Fibroblast of upper back skin (primary cell): ENCODE data around the gene TGOLN2.
"Not testable (repeated sequence)": the region's sequence is repeated elsewhere in the genome, so short reads cannot be mapped to it uniquely, and the experiment has no call there.

ENCODE experiments used
- DNase-seq: peaks from one replicate; pipeline ENCODE4 v3.0.0-alpha.2; 2013

TGOLN2 gene

DNA sequence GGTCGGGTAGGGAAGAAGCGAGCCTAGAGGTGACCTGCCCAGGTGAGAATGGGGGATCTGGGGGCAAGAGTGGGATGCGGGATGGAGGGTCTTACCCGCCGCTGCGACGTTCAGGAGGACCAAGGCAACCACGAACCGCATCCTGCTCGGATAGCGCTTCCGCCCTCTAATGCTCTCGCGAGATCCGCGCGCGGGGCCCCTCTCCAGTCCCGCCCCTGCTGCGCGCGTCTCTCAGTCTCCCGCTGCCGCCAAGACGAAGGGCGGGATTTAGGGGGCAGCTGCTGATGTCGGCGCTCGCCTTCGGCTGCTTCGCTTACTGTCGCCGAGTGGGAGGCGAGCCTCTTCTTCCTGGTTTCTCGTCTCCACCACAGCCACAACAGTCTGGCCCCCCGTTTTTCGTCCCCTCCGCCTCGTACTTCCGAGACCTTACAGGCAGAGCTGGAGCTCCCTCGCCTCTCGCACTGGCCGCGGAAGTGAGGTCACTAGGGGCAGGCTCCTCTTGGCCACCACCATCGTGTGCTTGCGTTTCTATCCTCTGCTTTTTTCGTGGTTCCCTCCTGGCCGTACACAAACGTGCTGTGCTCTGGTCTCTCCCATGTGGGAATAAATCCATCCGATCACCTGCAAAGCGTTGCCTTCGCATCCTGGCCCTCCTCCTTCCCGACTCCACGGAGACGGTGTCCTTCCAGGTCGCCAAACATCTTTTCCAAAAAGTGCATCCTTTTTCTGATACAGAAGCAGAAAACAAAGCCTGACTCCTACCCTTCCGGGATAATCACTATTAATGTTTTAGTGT lies at the start of gene TGOLN2:
Gene TGOLN2 (minus strand): TSS at position 168 of the 796 bp plus-strand sequence. CDS start 27 bp downstream, at position 141.
- DNase-seq, result peak; percentile 91

DNA sequence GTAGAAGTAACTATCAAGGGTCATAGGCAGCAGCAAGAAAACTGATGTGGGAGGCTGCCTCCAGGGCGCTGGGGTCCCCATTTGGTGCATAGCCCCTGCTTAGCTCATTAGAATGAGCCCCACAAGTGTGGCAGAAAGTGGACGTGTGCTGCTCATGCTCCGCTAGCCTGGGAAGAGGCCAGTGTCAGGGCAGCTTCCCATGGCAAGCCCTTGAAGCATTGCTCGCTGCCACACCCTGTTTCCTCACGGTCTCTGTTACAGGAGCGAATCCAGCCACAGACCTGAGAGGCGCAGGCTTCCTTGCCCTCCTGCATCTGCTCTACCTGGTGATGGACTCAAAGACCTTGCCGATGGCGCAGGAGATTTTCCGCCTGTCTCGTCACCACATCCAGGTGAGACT lies 49.3 kb upstream of the TGOLN2 start:
- no peak for DNase-seq

GRCh38 chr2:85376291-85377065 lies 48.7 kb upstream of the TGOLN2 start:
- peak; percentile 40 for DNase-seq

- no peak for DNase-seq
Measured at GRCh38 chr2:85371045-85371444, 43.3 kb upstream of the TGOLN2 start.

DNA sequence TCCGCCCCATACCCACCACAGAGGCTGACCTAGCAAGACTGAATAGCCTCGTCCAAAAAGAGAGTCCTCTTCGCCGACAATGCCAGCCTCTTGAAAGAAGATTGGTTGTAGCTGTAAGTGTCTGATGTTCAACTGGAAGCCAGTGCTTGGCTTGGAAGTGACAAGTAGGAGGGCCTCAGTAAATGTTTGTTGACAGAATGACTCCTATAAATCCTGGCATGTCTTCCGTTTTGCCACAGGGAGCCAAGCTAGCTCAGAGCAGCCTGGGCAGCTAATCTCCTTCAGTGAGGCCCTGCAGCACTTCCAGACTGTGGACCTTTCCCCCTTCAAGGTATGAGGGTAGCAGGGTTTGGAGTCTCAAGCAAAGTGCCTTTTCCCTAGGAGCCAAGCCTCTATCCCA lies 41.7 kb upstream of the TGOLN2 start:
- no peak for DNase-seq

GRCh38 chr2:85368921-85369320 lies 41.1 kb upstream of the TGOLN2 start:
- DNase-seq, result no peak

GRCh38 chr2:85367180-85367579 lies 39.4 kb upstream of the TGOLN2 start:
- DNase-seq, result no peak

GRCh38 chr2:85362653-85363387 lies 35.0 kb upstream of the TGOLN2 start:
- DNase-seq, result not testable (repeated sequence)

- DNase-seq, result no peak
Measured at GRCh38 chr2:85357736-85358135, 29.9 kb upstream of the TGOLN2 start.

DNA sequence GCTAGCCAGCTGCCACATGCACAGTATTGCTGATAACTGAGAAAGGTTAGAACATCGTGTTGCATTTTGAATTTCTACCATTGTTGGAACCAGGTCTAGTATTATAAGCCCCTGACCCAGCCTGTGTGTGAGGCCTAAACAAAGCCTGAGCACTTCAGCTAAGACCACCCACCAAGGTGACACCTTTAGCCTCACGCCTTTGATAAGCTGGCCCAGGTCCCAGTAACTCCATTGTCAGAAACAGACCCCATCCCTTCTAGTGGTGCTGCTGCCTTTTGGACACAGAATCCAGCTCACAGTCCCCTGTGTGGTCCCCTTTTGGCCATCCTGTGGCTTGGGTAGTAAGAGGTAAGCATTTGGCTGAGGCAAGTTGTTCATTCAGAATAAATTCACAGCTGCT lies 28.4 kb upstream of the TGOLN2 start:
- no peak for DNase-seq

DNA sequence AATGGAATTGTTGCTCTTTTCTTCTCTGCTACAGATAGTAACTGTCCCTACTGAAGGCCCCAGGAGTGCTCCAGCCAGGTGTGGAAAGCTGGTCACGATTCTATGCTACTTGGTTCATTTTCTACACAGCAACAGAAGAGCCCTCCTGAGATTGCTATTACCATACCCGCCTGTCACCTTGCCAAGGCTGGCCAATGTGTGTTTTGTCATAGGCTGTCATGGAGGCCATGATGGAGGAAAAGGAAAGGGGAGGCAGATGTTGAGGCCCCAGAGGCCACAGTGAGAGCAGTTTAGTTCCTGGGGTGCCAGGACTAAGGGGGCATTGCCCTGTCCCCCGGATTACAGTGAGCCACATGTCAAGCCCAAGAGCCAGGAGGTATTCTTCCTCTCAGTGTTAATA lies 27.7 kb upstream of the TGOLN2 start:
- DNase-seq, result no peak

DNA sequence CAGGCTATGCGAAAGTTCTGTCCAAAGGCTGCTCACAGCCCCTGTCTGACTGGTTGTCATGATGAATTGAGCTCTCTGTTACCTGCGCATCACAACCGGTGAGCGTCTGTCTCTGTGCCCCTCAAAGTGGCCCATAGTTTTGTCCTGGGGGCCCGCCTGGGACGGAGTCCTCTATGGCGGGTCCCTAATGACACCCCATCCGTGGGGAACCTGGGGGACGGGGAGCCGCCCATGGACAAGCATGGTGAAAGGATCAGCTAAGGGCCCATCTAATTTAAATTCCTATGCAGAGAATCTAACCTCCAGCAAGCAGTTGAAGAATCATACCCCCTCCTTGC lies 27.3 kb upstream of the TGOLN2 start:
- DNase-seq, result no peak

GRCh38 chr2:85354286-85355072 lies 26.7 kb upstream of the TGOLN2 start, which contains the start of the genes ELMOD3 and RETSAT:
ELMOD3 (plus strand) TSS chr2:85354769; CDS start chr2:85357199, 2,430 bp downstream.
RETSAT (minus strand) TSS chr2:85354528; CDS start chr2:85354507, 21 bp downstream.
- peak; percentile 100 for DNase-seq

- DNase-seq, result no peak
Measured at GRCh38 chr2:85353876-85354285, 26.1 kb upstream of the TGOLN2 start.

DNA sequence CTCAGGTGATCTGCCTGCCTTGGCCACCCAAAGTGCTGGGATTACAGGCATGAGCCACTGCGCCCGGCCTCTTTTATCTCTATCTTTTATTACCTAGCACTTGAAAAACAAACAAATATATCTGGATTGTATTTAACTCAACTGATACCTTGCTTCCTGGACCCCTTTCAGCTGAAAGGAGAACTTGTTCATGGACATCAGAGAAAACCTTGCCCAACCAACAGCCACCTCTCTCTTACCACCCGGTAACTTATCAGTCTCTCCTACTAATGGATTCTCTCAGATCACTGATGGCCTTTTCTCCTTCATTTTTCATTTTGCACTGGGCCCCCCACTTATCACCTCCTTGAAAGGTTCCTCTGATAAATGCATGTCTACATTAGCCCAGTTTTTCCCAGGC lies 19.8 kb upstream of the TGOLN2 start:
- no peak for DNase-seq

GRCh38 chr2:85344356-85344954 lies 16.7 kb upstream of the TGOLN2 start:
- DNase-seq, result no peak

DNA sequence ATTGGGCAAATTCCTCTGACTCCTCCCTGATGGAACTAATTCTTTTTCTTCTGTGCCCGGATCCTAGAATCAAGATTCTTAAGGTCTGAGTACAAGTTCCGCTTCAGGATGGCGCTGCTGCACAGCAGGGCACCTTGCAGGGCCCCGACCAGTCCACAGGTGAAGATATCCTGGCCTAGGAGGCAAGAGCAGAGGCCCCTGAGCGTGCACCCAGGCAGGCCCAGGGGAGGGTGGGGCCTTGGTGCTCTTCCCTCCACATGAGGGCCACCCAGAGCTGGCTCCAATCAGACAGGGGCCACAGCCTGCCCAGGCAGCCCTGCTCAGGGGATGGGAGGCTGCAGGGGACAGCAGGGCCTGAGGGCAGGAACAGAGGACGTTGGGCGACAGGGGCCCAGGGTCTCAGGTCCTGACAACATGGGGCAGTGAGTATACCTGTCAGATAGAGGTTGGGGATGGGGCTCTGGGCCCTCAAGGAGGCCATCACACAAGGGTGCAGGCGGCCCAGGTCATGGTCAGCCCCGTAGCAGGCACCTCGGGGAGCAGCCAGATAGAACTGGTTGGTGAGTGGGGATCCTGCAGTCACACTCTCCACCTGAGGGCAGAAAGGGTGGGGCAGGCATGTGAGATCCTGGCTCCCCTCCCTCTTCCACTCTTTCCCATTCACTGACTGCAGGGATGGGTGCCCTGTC lies 15.6 kb upstream of the TGOLN2 start:
- DNase-seq, result not testable (repeated sequence)

- DNase-seq, result no peak
Measured at GRCh38 chr2:85342156-85342555, 14.4 kb upstream of the TGOLN2 start.

- no peak for DNase-seq
Measured at GRCh38 chr2:85341269-85342029, 13.7 kb upstream of the TGOLN2 start.

DNA sequence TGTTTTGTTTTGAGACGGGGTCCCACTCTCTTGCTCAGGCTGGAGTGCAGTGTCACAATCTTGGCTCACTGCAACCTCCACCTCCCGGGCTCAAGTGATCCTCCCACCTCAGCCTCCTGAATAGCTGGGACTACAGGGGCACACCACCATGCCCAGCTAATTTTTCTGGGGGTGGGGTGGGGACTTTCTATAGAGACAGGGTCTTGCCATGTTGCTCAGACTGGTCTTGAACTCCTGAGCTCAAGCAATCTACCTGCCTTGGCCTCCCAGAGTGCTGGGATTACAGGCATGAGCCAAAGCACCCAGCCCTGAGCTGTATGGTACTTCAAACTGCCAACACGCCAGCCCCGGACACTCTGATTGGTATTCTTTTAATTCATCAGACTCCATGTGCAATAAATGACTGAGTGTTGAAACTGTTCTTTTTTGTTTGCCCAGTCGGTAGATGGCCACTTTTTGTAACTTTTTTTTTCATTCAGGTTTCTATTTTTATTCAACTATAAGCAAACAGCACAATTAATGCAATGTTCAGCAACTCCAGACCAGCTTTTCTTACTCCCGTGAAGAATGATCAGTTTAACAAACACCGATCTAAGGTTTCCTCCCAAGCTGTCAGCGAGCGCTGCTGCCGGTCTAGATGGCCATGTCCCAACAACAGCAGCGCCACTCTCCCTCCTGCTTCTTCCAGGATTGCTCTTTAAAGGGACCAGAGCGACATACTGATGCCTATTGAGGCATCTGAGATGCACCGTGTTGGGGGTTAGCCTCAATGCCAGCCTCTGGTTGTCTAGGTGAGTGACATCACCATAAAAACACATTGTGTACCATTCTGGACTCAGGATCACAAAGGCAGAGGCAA lies 12.5 kb upstream of the TGOLN2 start:
- no peak for DNase-seq
